ENCODE results near the gene CENPB.

- TF ChIP-seq CTCF (IDR thresholded peaks at IDR 0.05) (no peak), POLR2AphosphoS5 (IDR thresholded peaks at IDR 0.05) (no peak), POLR2A (IDR thresholded peaks at IDR 0.05) (no peak)
Measured at GRCh38 chr20:3815703-3816315, 29.3 kb upstream of the CENPB start.
